GM23248 (cell line): ENCODE results near the gene PNPT1.

ENCODE experiments used
- EZH2 ChIP-seq: fragments of 200-600 bp; sonication (generic); IDR thresholded peaks from 2 replicates; pipeline ENCODE4 v1.6.1; 2018; ENCODE audit warnings: antibody characterized with exemption, mild to moderate bottlenecking; ENCODE audit not compliant: insufficient read depth, poor library complexity, severe bottlenecking
- EZH2phosphoT487 ChIP-seq: fragments of 200-600 bp; sonication (generic); IDR thresholded peaks from 2 replicates; pipeline ENCODE4 v1.6.1; 2018; ENCODE audit warnings: antibody characterized with exemption, moderate library complexity, mild to moderate bottlenecking, low read depth; ENCODE audit not compliant: insufficient read depth

DNA sequence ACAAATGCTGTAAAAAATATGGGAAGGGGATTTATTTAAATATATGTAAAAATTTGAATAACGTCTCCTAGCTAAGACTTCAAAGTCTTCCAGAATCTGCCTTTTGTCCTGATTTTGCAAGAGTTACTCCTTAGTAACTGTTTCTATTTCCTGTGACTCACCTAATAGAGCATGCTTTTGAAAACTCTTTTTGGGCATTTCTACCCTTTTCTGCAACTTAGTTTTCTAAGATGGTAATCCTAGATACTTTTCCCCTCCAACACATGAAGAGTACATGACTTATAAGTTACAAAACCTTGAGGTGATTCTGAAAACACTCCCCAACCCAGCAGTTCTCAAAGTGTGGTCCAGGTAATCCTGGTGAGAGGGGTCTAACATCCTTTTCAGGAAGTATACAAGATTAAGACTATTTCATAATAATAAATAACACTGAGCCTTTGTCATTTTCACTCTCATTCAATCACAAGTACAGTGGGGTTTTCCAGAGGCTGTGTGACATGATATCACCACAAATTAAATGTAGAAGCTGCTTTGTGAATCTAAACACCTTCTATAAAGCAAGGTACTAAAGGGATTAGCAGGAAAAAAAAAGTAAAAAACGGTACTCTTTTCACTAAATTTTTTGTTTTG, 108.1 kb downstream of the PNPT1 start:
- no peak for TF ChIP-seq EZH2
- no peak for TF ChIP-seq EZH2phosphoT487
